Measurements from ENCODE around the gene ARHGEF19.

ARHGEF19 gene

GRCh38 chr1:16158993-16159831, 53.2 kb downstream of the ARHGEF19 start:
- Histone ChIP-seq H3K27ac (replicated peaks) (no peak overlapping the region), H3K27me3 (ENCODE audit: insufficient read depth, poor library complexity, severe bottlenecking) (peaks cover 47% of the 10 kb centered on the region), H3K4me3 (replicated peaks; ENCODE audit: insufficient read depth, low read length) (no peak overlapping the region)
- no peak for TF ChIP-seq CTCF (IDR thresholded peaks at IDR 0.05; ENCODE audit: insufficient read depth, low read length)
- no peak for TF ChIP-seq REST (IDR thresholded peaks at IDR 0.05; ENCODE audit: insufficient replicate concordance, low read depth)
- no peak for TF ChIP-seq SPI1 (IDR thresholded peaks at IDR 0.05; ENCODE audit: borderline replicate concordance, low read depth)
- TF ChIP-seq GABPA (IDR thresholded peaks at IDR 0.05; ENCODE audit: low read depth), result no peak
- no peak for TF ChIP-seq POLR2AphosphoS5 (IDR thresholded peaks at IDR 0.05; ENCODE audit: low read depth)
- no peak for DNase-seq (ENCODE audit: low read depth in 1 of 2, low spot score in 1 of 2)

- H3K27ac ChIP-seq (replicated peaks), result no peak overlapping the region
- TF ChIP-seq CTCF (IDR thresholded peaks at IDR 0.05; ENCODE audit: insufficient read depth, low read length), result no peak
- peak in 1 of 2 experiments; percentile 10 for DNase-seq (ENCODE audit: low read depth in 1 of 2, low spot score in 1 of 2)
Measured at GRCh38 chr1:16158025-16158424, 54.4 kb downstream of the ARHGEF19 start.

DNA sequence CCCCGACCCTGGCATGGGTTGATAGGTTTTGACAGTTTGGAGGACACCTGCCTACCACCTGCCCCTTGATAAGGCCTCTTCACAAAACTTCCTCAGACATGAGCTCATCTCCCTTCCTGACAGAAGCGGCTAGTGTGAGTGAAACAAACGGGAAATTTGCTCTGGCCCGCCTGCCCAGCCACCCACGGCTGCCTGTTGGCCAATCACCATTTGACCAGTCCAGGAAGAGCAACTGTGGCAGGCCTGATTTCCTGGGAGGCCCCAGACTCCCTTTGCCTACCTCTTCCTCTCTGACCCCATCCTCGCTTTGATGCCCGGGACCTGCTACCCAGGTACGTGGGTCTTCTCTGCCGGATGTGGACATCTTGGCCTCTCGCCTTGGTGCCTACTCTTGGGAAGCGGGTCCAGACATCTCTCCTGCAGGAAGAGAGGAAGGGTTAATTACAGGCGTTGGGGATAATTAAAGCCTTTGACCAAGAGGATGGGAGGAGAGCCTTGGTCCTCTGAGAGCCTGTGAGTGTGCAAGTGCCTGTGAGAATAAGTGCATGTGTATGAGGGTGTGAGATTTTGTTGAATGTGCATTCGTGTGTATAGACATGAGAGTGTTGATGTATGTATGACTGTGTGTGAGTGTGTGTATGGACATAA, 55.5 kb downstream of the ARHGEF19 start:
- H3K27ac ChIP-seq (replicated peaks), result no peak overlapping the region
- no peak for TF ChIP-seq POLR2AphosphoS5 (IDR thresholded peaks at IDR 0.05; ENCODE audit: low read depth)
- TF ChIP-seq SPI1 (IDR thresholded peaks at IDR 0.05; ENCODE audit: borderline replicate concordance, low read depth), result no peak
- TF ChIP-seq REST (IDR thresholded peaks at IDR 0.05; ENCODE audit: insufficient replicate concordance, low read depth), result no peak
- no peak for TF ChIP-seq CTCF (IDR thresholded peaks at IDR 0.05; ENCODE audit: insufficient read depth, low read length)
- no peak for TF ChIP-seq GABPA (IDR thresholded peaks at IDR 0.05; ENCODE audit: low read depth)
- H3K4me3 ChIP-seq (replicated peaks; ENCODE audit: insufficient read depth, low read length), result no peak overlapping the region
- no peak for DNase-seq (ENCODE audit: low read depth in 1 of 2, low spot score in 1 of 2)
- H3K27me3 ChIP-seq (ENCODE audit: insufficient read depth, poor library complexity, severe bottlenecking), result peaks cover 40% of the 10 kb centered on the region

More at GRCh38 chr1:16158025-16158424, 54.4 kb downstream of the ARHGEF19 start:
- no peak overlapping the region for H3K4me3 ChIP-seq (replicated peaks; ENCODE audit: insufficient read depth, low read length)
- H3K27me3 ChIP-seq (ENCODE audit: insufficient read depth, poor library complexity, severe bottlenecking), result peaks cover 44% of the 10 kb centered on the region
